ENCODE measurements around the gene TPM4.
A peak's percentile ranks its signal among the peaks of the same experiment; 100 is the strongest.

TPM4 gene

GRCh38 chr19:16104722-16105121, 28.4 kb downstream of the TPM4 start:
- Histone ChIP-seq H3K4me1 (ENCODE audit: insufficient read depth, low read length, severe bottlenecking) (peaks cover 9% of the 10 kb centered on the region), H3F3A (ENCODE audit: insufficient read depth, low read length) (no peaks in the 10 kb centered on the region), H3K4me3 (ENCODE audit: low read depth, low read length, poor library complexity, severe bottlenecking) (no peak overlapping the region), H3K79me2 (ENCODE audit: insufficient read depth, low read length) (no peaks in the 10 kb centered on the region), H2AFZ (ENCODE audit: low read length) (no peak overlapping the region), H4K20me1 (ENCODE audit: insufficient read depth, low read length) (no peaks in the 10 kb centered on the region), H3K27ac (ENCODE audit: low read depth, low read length, poor library complexity, severe bottlenecking) (no peak overlapping the region), H3K9me3 (ENCODE audit: low read length) (no peaks in the 10 kb centered on the region), H3K9me2 (ENCODE audit: low read depth, low read length) (no peaks in the 10 kb centered on the region), H3K27me3 (ENCODE audit: insufficient read depth, low read length) (no peaks in the 10 kb centered on the region), H3K9ac (ENCODE audit: low read length) (no peak overlapping the region), H3K4me2 (ENCODE audit: low read length) (no peak overlapping the region), H3K36me3 (ENCODE audit: insufficient read depth, low read length) (peaks cover 16% of the 10 kb centered on the region)
- no peak for TF ChIP-seq EZH2 (IDR thresholded peaks at IDR 0.05; ENCODE audit: borderline replicate concordance, low read length)
- TF ChIP-seq CTCF (IDR thresholded peaks at IDR 0.05; ENCODE audit: low read length), result no peak

GRCh38 chr19:16106121-16106520, 29.8 kb downstream of the TPM4 start:
- H3K9me2 ChIP-seq (ENCODE audit: low read depth, low read length), result no peaks in the 10 kb centered on the region
- H3K4me1 ChIP-seq (ENCODE audit: insufficient read depth, low read length, severe bottlenecking), result peaks cover 15% of the 10 kb centered on the region
- H4K20me1 ChIP-seq (ENCODE audit: insufficient read depth, low read length), result no peaks in the 10 kb centered on the region
- no peaks in the 10 kb centered on the region for H3K79me2 ChIP-seq (ENCODE audit: insufficient read depth, low read length)
- no peak overlapping the region for H3K27ac ChIP-seq (ENCODE audit: low read depth, low read length, poor library complexity, severe bottlenecking)
- no peaks in the 10 kb centered on the region for H3K9me3 ChIP-seq (ENCODE audit: low read length)
- H3K4me2 ChIP-seq (ENCODE audit: low read length), result peak overlapping the region; percentile 17; the same call in 1 of the 2 replicates
- peak overlapping the region; percentile 22; the same call in 1 of the 2 replicates for H3K9ac ChIP-seq (ENCODE audit: low read length)
- H3K27me3 ChIP-seq (ENCODE audit: insufficient read depth, low read length), result no peaks in the 10 kb centered on the region
- no peak for TF ChIP-seq CTCF (IDR thresholded peaks at IDR 0.05; ENCODE audit: low read length)
- no peak for TF ChIP-seq EZH2 (IDR thresholded peaks at IDR 0.05; ENCODE audit: borderline replicate concordance, low read length)
- H3K36me3 ChIP-seq (ENCODE audit: insufficient read depth, low read length), result peaks cover 16% of the 10 kb centered on the region
- H2AFZ ChIP-seq (ENCODE audit: low read length), result no peak overlapping the region; the same call in 1 of the 2 replicates
- no peaks in the 10 kb centered on the region for H3F3A ChIP-seq (ENCODE audit: insufficient read depth, low read length)
- H3K4me3 ChIP-seq (ENCODE audit: low read depth, low read length, poor library complexity, severe bottlenecking), result no peak overlapping the region

- Histone ChIP-seq H3K27ac (ENCODE audit: low read depth, low read length, poor library complexity, severe bottlenecking) (peak within 1 kb of the TSS; percentile 35), H3K4me1 (ENCODE audit: insufficient read depth, low read length, severe bottlenecking) (peaks cover 43% of the 10 kb centered on the region), H3K9me3 (ENCODE audit: low read length) (no peaks in the 10 kb centered on the region), H3K36me3 (ENCODE audit: insufficient read depth, low read length) (peaks cover 17% of the 10 kb centered on the region; the same call in 1 of the 2 replicates), H3K27me3 (ENCODE audit: insufficient read depth, low read length) (no peaks in the 10 kb centered on the region), H3K79me2 (ENCODE audit: insufficient read depth, low read length) (peaks cover 23% of the 10 kb centered on the region), H4K20me1 (ENCODE audit: insufficient read depth, low read length) (no peaks in the 10 kb centered on the region), H3K9ac (ENCODE audit: low read length) (peak within 1 kb of the TSS; percentile 96), H3K9me2 (ENCODE audit: low read depth, low read length) (no peaks in the 10 kb centered on the region), H3F3A (ENCODE audit: insufficient read depth, low read length) (no peaks in the 10 kb centered on the region), H3K4me2 (ENCODE audit: low read length) (peak within 1 kb of the TSS; percentile 98), H3K4me3 (ENCODE audit: low read depth, low read length, poor library complexity, severe bottlenecking) (peak within 1 kb of the TSS; percentile 86), H2AFZ (ENCODE audit: low read length) (no peak within 1 kb of the TSS)
- TF ChIP-seq CTCF (IDR thresholded peaks at IDR 0.05; ENCODE audit: low read length), result peak; percentile 78
- no peak for TF ChIP-seq EZH2 (IDR thresholded peaks at IDR 0.05; ENCODE audit: borderline replicate concordance, low read length)
These were observed 35.0 kb downstream of the TPM4 start, which contains the start of gene RAB8A for GRCh38 chr19:16111160-16111908. TSS of gene RAB8A (plus strand) at chr19:16111889. CDS start at chr19:16111902, 13 bp downstream.

Data from OCI-LY1 (cell line).